GM12891 (cell line): Measurements from ENCODE around the gene MADD.
A peak's percentile ranks its signal among the peaks of the same experiment; 100 is the strongest.

Source experiments
- DNase-seq: peaks from one replicate; pipeline ENCODE4 v3.0.0; 2011; ENCODE audit warnings: low spot score; ENCODE audit not compliant: insufficient read length
- FAIRE-seq: peaks from 2 replicates; lab custom pipeline; 2011; peaks lifted over from hg19 to GRCh38; lab: Jason Lieb, UNC
- PAX5 ChIP-seq: IDR thresholded peaks from 2 replicates; pipeline ENCODE4 v1.6.1; 2011; ENCODE audit warnings: low read length, moderate library complexity, mild to moderate bottlenecking; ENCODE audit not compliant: insufficient read depth, severe bottlenecking
- POLR2A ChIP-seq: IDR thresholded peaks from 2 replicates; pipeline ENCODE4 v1.6.1; 2011; ENCODE audit warnings: low read depth, low read length, control low read depth
- POLR2AphosphoS5 ChIP-seq: IDR thresholded peaks from 2 replicates; pipeline ENCODE4 v1.6.1; 2011; ENCODE audit warnings: low read depth, low read length, control low read depth
- POU2F2 ChIP-seq: IDR thresholded peaks from 2 replicates; pipeline ENCODE4 v1.6.1; 2011; ENCODE audit warnings: low read depth, mild to moderate bottlenecking, control low read depth, low read length, moderate library complexity
- SPI1 ChIP-seq: IDR thresholded peaks from 2 replicates; pipeline ENCODE4 v1.6.1; 2011; ENCODE audit warnings: low read depth, low read length, control low read depth
- TAF1 ChIP-seq: IDR thresholded peaks from 2 replicates; pipeline ENCODE4 v1.6.1; 2011; ENCODE audit warnings: low read depth, low read length, control low read depth

MADD gene

GRCh38 chr11:47271961-47272661 lies 2.2 kb downstream of the MADD start:
- no peak for TF ChIP-seq POLR2A
- TF ChIP-seq PAX5: no peak
- TF ChIP-seq POU2F2: no peak
- no peak for TF ChIP-seq SPI1
- TF ChIP-seq POLR2AphosphoS5: no peak
- TF ChIP-seq TAF1: no peak
- FAIRE-seq (peak; percentile 59), DNase-seq (no peak)

- TF ChIP-seq TAF1: no peak
- no peak for TF ChIP-seq POU2F2
- no peak for TF ChIP-seq PAX5
- no peak for TF ChIP-seq POLR2AphosphoS5
- TF ChIP-seq POLR2A: no peak
- no peak for TF ChIP-seq SPI1
- DNase-seq (no peak), FAIRE-seq (no peak)
Measured at GRCh38 chr11:47272706-47273105, 2.8 kb downstream of the MADD start.

- DNase-seq (no peak), FAIRE-seq (no peak)
- TF ChIP-seq POLR2A (no peak), POU2F2 (no peak), TAF1 (no peak), POLR2AphosphoS5 (no peak), SPI1 (no peak), PAX5 (no peak)
Measured at GRCh38 chr11:47274495-47275235, 4.7 kb downstream of the MADD start.

- TF ChIP-seq POLR2A (no peak), TAF1 (no peak), SPI1 (no peak), POLR2AphosphoS5 (no peak), PAX5 (no peak), POU2F2 (no peak)
- no peak for FAIRE-seq
- no peak for DNase-seq
Measured at GRCh38 chr11:47276923-47277322, 7.0 kb downstream of the MADD start.

- TF ChIP-seq TAF1 (no peak), POU2F2 (no peak), POLR2A (no peak), POLR2AphosphoS5 (no peak), PAX5 (no peak), SPI1 (no peak)
- FAIRE-seq: no peak
- DNase-seq: no peak
Measured at GRCh38 chr11:47278058-47278457, 8.1 kb downstream of the MADD start.

- no peak for TF ChIP-seq POLR2AphosphoS5
- no peak for TF ChIP-seq SPI1
- TF ChIP-seq PAX5: no peak
- TF ChIP-seq TAF1: no peak
- no peak for TF ChIP-seq POU2F2
- FAIRE-seq (no peak), DNase-seq (no peak)
Measured at GRCh38 chr11:47278769-47279168, 8.8 kb downstream of the MADD start.

GRCh38 chr11:47280099-47280498 lies 10.2 kb downstream of the MADD start:
- FAIRE-seq: no peak
- DNase-seq: no peak
- TF ChIP-seq POU2F2: no peak
- TF ChIP-seq POLR2AphosphoS5: no peak
- no peak for TF ChIP-seq SPI1
- no peak for TF ChIP-seq POLR2A
- TF ChIP-seq PAX5: no peak
- TF ChIP-seq TAF1: no peak

GRCh38 chr11:47280860-47281259 lies 10.9 kb downstream of the MADD start:
- no peak for TF ChIP-seq POU2F2
- TF ChIP-seq POLR2A: no peak
- no peak for TF ChIP-seq SPI1
- no peak for TF ChIP-seq TAF1
- TF ChIP-seq POLR2AphosphoS5: no peak
- FAIRE-seq (no peak), DNase-seq (no peak)

- TF ChIP-seq TAF1 (no peak), POLR2AphosphoS5 (no peak), POU2F2 (no peak), PAX5 (no peak), POLR2A (no peak), SPI1 (no peak)
- FAIRE-seq: no peak
- no peak for DNase-seq
Measured at GRCh38 chr11:47282462-47282861, 12.5 kb downstream of the MADD start.
